ENCODE results near the gene PITPNC1. TPM values are rescaled to one million over a fixed set of nuclear protein-coding genes. Genes with fewer than 3 reads are reported as not detected.

Gene PITPNC1
- polyA plus RNA-seq, 1 of the 3 experiments (the other 2 are of a cell fraction), result 18.4 TPM

DNA sequence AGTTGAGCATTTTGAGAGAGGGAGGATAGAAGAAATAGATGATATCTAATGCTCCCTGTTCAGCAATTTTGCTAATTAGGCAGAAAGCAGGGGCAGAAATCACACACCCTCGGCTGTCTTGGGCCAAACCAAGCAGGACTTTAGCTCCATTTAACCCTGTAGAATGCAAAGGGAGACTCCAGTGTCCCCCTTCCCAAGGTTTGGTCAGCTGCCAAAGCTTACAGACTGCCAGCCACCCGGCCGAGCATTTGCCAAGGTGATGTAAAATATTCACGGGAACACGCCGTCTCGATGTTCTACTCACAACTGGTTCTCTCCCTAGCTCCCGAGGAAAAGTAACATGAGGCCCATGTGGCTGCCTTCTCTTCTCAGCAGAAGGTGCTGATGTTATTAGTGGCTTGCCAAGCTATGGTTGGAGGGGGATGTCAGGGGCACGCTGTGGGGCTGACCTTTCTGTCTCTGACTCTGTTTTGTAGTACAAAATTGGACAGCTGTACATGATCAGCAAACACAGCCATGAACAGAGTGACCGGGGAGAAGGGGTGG lies 155.3 kb downstream of the PITPNC1 start (continued):
- TF ChIP-seq, protein P1, sequence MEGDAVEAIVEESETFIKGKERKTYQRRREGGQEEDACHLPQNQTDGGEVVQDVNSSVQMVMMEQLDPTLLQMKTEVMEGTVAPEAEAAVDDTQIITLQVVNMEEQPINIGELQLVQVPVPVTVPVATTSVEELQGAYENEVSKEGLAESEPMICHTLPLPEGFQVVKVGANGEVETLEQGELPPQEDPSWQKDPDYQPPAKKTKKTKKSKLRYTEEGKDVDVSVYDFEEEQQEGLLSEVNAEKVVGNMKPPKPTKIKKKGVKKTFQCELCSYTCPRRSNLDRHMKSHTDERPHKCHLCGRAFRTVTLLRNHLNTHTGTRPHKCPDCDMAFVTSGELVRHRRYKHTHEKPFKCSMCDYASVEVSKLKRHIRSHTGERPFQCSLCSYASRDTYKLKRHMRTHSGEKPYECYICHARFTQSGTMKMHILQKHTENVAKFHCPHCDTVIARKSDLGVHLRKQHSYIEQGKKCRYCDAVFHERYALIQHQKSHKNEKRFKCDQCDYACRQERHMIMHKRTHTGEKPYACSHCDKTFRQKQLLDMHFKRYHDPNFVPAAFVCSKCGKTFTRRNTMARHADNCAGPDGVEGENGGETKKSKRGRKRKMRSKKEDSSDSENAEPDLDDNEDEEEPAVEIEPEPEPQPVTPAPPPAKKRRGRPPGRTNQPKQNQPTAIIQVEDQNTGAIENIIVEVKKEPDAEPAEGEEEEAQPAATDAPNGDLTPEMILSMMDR (IDR thresholded peaks at IDR 0.05), result no peak

DNA sequence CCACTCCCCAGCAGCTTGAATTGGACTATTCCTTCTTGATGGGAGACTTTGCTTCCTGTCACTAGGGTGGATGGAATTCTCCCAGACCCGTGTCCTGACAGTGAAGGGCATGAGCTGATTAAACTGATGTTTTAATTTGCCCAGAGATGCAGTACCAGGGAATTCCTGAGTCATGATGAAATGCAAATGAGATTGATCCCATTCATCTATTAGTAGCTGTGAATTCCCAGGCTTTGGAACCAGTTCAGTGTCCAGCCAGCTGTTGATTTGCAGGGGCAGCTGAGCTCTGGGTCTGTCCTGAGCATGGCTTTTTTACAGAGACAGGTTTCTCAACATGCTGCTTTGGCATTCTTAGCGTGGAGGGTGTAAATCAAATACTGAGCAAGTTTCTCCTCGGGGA lies 157.9 kb downstream of the PITPNC1 start:
- no peak for TF ChIP-seq RAD21 (IDR thresholded peaks at IDR 0.05; ENCODE audit: low read length)
- DNase-seq, result no peak
- peaks cover 0 to 15% of the 10 kb centered on the region in 2 experiments for H3K36me3 ChIP-seq (replicated peaks in 1 of 2; ENCODE audit: control insufficient read depth in 1 of 2, insufficient read depth in 2 of 2, low read length in 1 of 2)
- no peak overlapping the region for H2AFZ ChIP-seq (ENCODE audit: low read depth)
- H3K9me2 ChIP-seq, result no peaks in the 10 kb centered on the region
- peaks cover 0 to 19% of the 10 kb centered on the region in 2 experiments; a peak in 1 of 4 replicates for H3K4me1 ChIP-seq (ENCODE audit: control insufficient read depth in 1 of 2, insufficient read depth in 2 of 2, low read depth in 1 of 2, low read length in 1 of 2)
- no peaks in the 10 kb centered on the region for H3K27me3 ChIP-seq (ENCODE audit: insufficient read depth)
- CTCF ChIA-PET, result interaction anchor here (0.9 to 1.5 kb wide), 4 partner anchors 10 to 156 kb away, joined by 3 to 6 read pairs (median 4); no protein-coding TSS in a partner anchor
- H3K79me2 ChIP-seq (ENCODE audit: insufficient read depth), result peaks cover 5% of the 10 kb centered on the region; the same call in 1 of the 2 replicates
- H3K27ac ChIP-seq (ENCODE audit: low read depth in 2 of 2, low read length in 1 of 2), result no peak overlapping the region
- H3K4me3 ChIP-seq (ENCODE audit: low read depth in 2 of 2, low read length in 1 of 2), result no peak overlapping the region
- H3K4me2 ChIP-seq, result no peak overlapping the region
- no peaks in the 10 kb centered on the region for H4K20me1 ChIP-seq (ENCODE audit: insufficient read depth)
- 66% methylated on average over 3 of the region's 3 CpGs for WGBS (ENCODE audit: low lambda C conversion rate)
- no peaks in the 10 kb centered on the region for H3K9me3 ChIP-seq
- H3F3A ChIP-seq (replicated peaks; ENCODE audit: insufficient read depth), result no peaks in the 10 kb centered on the region
- no peak overlapping the region for H3K9ac ChIP-seq
- POLR2A ChIA-PET, result no interaction called here

GRCh38 chr17:67542219-67543114 lies 165.4 kb downstream of the PITPNC1 start:
- no peak overlapping the region for H3K4me3 ChIP-seq (ENCODE audit: low read depth in 2 of 2, low read length in 1 of 2)
- no peak overlapping the region for H3K9ac ChIP-seq
- no peaks in the 10 kb centered on the region for H3K79me2 ChIP-seq (ENCODE audit: insufficient read depth)
- peaks cover 0 to 11% of the 10 kb centered on the region in 2 experiments for H3K36me3 ChIP-seq (replicated peaks in 1 of 2; ENCODE audit: control insufficient read depth in 1 of 2, insufficient read depth in 2 of 2, low read length in 1 of 2)
- H3F3A ChIP-seq (replicated peaks; ENCODE audit: insufficient read depth), result no peaks in the 10 kb centered on the region
- no peak overlapping the region for H3K4me2 ChIP-seq
- DNase-seq, result no peak
- H2AFZ ChIP-seq (ENCODE audit: low read depth), result no peak overlapping the region
- H3K9me3 ChIP-seq, result no peaks in the 10 kb centered on the region
- TF ChIP-seq RAD21 (IDR thresholded peaks at IDR 0.05; ENCODE audit: low read length) (no peak), RFX5 (IDR thresholded peaks at IDR 0.05; ENCODE audit: low read length) (no peak), RCOR1 (IDR thresholded peaks at IDR 0.05; ENCODE audit: low read length) (no peak), MXI1 (IDR thresholded peaks at IDR 0.05; ENCODE audit: low read depth, low read length) (no peak), NFIC (IDR thresholded peaks at IDR 0.05; ENCODE audit: borderline replicate concordance) (no peak), SMC3 (IDR thresholded peaks at IDR 0.05; ENCODE audit: low read depth, low read length) (no peak), MEF2A (IDR thresholded peaks at IDR 0.05; ENCODE audit: borderline replicate concordance, low read depth) (no peak), TAF1 (IDR thresholded peaks at IDR 0.05; ENCODE audit: borderline replicate concordance, low read depth, low read length) (no peak), PBX3 (IDR thresholded peaks at IDR 0.05) (no peak), EP300 (IDR thresholded peaks at IDR 0.05; ENCODE audit: borderline replicate concordance in 1 of 2, low read depth in 1 of 2, low read length in 1 of 2) (no peak), GABPA (IDR thresholded peaks at IDR 0.05; ENCODE audit: low read depth) (no peak), POLR2AphosphoS5 (IDR thresholded peaks at IDR 0.05; ENCODE audit: low read depth, low read length) (no peak), TEAD4 (IDR thresholded peaks at IDR 0.05; ENCODE audit: borderline replicate concordance, insufficient read depth) (no peak), CHD2 (IDR thresholded peaks at IDR 0.05; ENCODE audit: low read length, partially characterized antibody) (no peak)
- TF ChIP-seq, protein P2, sequence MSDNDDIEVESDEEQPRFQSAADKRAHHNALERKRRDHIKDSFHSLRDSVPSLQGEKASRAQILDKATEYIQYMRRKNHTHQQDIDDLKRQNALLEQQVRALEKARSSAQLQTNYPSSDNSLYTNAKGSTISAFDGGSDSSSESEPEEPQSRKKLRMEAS (IDR thresholded peaks at IDR 0.05; ENCODE audit: low read depth), result no peak
- TF ChIP-seq, protein P3, sequence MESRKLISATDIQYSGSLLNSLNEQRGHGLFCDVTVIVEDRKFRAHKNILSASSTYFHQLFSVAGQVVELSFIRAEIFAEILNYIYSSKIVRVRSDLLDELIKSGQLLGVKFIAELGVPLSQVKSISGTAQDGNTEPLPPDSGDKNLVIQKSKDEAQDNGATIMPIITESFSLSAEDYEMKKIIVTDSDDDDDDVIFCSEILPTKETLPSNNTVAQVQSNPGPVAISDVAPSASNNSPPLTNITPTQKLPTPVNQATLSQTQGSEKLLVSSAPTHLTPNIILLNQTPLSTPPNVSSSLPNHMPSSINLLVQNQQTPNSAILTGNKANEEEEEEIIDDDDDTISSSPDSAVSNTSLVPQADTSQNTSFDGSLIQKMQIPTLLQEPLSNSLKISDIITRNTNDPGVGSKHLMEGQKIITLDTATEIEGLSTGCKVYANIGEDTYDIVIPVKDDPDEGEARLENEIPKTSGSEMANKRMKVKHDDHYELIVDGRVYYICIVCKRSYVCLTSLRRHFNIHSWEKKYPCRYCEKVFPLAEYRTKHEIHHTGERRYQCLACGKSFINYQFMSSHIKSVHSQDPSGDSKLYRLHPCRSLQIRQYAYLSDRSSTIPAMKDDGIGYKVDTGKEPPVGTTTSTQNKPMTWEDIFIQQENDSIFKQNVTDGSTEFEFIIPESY (IDR thresholded peaks at IDR 0.05; ENCODE audit: borderline replicate concordance, low read depth), result no peak
- TF ChIP-seq, protein P4, sequence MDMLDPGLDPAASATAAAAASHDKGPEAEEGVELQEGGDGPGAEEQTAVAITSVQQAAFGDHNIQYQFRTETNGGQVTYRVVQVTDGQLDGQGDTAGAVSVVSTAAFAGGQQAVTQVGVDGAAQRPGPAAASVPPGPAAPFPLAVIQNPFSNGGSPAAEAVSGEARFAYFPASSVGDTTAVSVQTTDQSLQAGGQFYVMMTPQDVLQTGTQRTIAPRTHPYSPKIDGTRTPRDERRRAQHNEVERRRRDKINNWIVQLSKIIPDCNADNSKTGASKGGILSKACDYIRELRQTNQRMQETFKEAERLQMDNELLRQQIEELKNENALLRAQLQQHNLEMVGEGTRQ (IDR thresholded peaks at IDR 0.05; ENCODE audit: borderline replicate concordance, low read depth, low read length), result no peak
- H3K4me1 ChIP-seq (ENCODE audit: control insufficient read depth in 1 of 2, insufficient read depth in 2 of 2, low read depth in 1 of 2, low read length in 1 of 2), result peaks cover 0 to 5% of the 10 kb centered on the region in 2 experiments; a peak in 1 of 4 replicates
- no peak overlapping the region for H3K27ac ChIP-seq (ENCODE audit: low read depth in 2 of 2, low read length in 1 of 2)
- CTCF ChIA-PET, result no interaction called here
- no peaks in the 10 kb centered on the region for H3K27me3 ChIP-seq (ENCODE audit: insufficient read depth)
- 74% methylated on average over 11 of the region's 11 CpGs for WGBS (ENCODE audit: low lambda C conversion rate)
- no peaks in the 10 kb centered on the region for H4K20me1 ChIP-seq (ENCODE audit: insufficient read depth)
- POLR2A ChIA-PET, result no interaction called here
- H3K9me2 ChIP-seq, result no peaks in the 10 kb centered on the region
